Pons (tissue), 1 donor: ENCODE results near the gene UVRAG.

ENCODE experiments used
- DNase-seq: peaks from one replicate; pipeline ENCODE4 v3.0.0-alpha.2; 2016; ENCODE audit warnings: low spot score

Gene UVRAG

DNA sequence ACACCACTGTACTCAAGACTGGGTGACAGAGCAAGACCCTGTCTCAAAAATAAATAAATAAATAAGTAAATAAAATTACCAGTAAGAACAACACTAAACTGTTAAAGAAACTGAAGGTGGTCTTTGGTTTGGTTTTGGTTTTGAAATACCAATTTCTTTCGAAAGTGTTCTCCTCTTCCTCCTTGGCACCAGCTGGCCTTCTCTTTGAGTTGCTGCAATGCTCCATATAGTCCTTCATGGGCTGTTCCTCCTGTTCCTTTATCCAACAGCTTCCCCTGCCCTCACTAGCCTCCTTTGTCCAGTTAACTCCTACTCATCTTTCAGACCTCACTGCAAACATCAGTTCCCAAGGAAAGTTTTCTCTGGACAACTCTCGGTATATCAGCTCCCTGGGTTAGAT is 5.0 kb upstream of the UVRAG start:
- DNase-seq: no peak

DNA sequence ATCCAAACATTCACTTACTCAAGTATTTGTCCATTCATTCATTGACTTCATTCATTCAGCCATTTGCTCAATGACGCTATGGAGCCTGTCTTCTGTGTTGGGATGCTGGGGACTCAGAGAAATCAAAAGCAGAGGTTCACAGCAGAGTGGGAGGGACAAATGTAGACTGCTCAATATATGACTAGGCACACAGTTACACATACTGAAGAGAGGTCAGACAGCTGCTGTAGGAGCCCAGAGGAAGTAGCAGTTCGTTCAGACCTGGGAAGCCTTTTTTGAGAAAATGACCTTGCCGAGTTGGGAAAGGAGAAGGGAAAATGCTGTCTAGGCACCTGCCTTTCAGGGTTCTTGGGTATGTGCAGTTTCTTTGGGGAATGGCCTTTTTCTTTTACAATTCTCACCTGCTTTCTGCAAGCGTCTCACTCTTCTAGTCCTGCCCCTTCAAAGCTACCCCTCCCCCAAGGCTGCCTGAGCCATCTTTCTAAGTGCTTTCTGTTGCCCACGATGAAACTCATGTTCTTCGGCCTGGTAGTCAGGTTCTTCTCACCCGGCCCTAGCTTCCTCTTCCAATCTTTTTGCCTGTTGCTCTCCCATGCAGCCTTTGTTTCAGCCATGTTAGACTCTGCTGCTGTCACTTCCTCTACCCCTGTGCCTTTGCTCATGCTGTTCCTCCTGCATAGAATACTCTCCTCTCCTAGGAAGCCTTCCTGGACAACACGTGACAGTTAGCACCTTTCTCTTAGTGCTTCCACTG is 4.2 kb upstream of the UVRAG start:
- DNase-seq: no peak

DNA sequence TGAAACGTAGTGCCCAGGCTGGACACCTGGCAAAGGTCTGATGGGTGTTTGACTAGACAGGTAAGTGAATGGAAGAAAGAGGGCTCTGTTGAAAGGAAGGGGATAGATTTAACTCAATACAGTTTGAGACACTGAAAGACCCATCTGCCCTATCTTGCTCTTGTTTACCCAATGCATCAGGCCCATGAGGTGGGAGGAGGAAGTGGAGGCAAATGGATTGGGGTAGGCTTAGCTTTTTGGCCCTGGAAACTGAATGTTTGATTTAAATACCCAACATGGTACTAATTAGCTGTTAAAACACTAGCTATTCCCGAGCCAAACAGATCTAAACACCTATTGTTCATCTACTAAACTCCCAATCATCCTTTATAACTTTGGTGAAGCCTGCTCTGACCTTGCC is 3.5 kb upstream of the UVRAG start:
- DNase-seq: no peak

DNA sequence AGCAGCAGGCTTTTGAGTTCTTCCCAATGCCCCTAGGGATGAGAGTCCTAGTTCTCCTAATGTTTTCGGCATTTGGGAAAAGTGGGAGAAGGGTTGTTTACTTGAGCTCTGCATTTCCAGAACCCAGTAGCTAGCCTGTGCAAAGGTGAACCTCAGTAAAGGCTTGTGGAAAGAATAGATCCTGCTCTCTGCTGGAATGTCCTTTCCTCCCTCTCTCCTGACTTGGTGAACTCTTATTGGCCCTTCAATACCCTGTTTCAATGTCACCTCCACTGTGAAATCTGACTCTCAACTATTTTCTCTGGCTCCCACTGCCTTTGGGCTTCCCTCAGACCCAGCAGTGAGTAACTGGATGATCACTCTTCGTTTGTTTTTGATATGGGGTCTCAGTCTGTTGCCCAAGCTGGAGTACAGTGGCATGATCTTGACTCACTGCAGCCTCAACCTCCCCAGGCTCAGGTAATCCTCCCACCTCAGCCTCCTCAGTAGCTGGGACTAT is 2.4 kb upstream of the UVRAG start:
- DNase-seq: no peak

- DNase-seq: no peak
These were observed 1.9 kb upstream of the UVRAG start for GRCh38 chr11:75813124-75813523.

GRCh38 chr11:75813622-75814039 is 1.4 kb upstream of the UVRAG start:
- DNase-seq: no peak

- no peak for DNase-seq
These were observed 690 bp upstream of the UVRAG start for GRCh38 chr11:75814363-75814676.

DNA sequence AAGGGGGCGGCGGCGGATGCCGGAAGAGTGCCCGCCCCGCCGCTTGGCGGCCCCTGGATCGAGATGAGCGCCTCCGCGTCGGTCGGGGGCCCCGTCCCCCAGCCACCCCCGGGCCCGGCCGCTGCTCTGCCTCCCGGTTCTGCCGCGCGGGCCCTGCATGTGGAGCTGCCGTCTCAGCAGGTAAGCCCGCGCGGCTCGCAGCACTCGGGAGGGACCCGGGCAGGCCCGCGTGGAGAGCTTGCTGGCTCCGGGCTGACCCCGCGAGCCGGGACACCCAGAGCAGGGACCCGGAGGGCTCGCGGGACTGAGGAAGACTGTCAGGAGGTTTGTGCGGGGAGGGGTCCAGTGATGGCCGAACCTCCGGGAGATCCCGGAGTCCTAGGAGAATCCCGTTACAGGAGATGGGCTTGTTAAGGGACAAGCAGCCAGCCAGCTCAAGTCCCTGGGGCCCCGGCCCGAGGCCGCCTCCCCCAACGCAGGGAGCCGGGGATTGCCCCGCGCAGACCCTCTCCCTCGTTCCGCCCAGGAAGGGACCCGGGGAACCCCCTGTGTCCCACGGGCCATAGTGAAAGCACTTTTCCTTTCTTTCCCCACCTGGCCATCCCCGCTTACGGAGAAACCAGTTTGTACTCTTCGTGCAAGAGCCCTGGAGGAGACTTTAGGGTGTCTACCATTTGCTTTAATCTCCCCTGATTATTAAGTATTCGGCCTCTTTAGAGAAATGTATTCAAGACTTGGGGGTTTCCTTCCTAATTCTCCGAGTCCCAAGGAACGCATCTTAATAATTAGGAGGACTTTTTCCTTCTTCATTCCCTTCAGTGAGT is 547 bp downstream of the UVRAG start:
- no peak for DNase-seq

- no peak for DNase-seq
These were observed 1.7 kb downstream of the UVRAG start for GRCh38 chr11:75816561-75817239.

DNA sequence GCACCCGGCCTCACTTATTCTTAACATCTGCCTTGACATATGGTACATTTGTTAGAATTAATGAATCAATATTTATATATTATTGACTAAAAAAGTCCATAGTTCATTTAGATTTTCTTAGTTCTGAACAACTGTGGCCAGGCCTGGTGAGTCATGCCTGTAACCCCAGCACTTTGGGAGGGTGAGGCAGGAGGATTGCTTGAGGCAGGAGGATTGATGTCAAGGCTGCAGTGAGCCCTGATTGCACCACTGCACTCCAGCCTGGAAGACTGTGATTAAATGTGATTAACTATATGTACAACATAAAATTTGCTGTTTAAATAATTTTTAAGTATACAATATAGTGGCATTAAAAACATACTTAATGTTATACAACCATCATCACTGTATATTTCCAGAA is 5.6 kb downstream of the UVRAG start:
- DNase-seq: no peak

GRCh38 chr11:75821202-75821601 is 6.2 kb downstream of the UVRAG start:
- no peak for DNase-seq

GRCh38 chr11:75822541-75822940 is 7.5 kb downstream of the UVRAG start:
- no peak for DNase-seq

GRCh38 chr11:75823415-75823814 is 8.4 kb downstream of the UVRAG start:
- no peak for DNase-seq

DNA sequence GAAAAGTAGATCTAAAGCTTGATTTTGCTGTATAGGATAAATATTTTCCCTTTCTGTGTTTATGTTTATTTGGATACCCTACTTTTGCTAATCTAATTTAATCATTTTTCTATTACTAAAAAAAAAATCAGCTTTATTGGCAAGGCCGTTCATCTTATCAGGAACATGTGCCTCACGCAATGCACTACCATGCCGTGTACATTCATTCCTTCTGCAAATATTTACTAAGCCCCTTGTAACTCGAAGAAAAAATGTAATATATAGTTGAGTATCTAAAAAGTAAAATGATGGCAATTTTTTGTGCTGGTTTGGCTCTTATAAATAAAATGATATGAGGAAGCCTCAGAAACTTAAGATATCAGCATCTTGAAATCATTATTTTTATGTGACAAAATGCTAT is 8.9 kb downstream of the UVRAG start:
- no peak for DNase-seq

DNA sequence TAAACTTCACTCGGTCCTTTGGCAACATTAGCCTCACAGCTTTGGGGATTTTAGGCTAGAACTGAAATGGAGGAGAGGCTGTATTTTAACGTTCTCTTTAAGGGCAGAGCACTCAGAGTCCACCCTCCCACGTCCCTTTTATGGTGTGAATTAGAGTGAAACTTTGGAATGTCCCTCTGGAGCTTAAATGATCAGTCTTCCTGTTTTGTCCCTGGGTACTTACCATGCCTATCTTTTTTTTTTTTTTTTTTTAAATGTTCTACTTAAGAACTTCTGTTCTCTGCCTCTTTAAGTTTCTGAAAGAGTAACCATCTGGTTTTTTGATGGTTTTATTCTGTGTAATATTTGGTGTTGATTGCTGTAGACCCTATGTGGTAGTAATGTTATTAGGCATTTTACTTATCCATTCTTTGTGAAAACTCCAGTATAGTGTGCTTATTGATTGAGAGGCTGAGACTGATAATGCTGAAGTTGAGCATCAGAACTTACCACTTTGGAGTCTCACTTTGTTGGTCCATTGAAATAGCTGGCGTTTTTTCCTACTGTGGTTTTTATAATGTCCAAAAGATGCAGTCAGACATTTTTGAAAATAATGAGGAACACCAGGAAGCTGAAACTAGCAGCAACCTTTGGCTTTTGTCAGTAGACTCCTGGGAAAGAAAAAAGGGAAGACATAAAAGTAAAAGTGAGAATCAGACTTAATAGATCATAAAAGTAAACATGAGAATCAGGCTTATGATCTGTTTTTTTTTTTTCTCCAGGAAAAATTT is 11.6 kb downstream of the UVRAG start:
- DNase-seq: no peak

DNA sequence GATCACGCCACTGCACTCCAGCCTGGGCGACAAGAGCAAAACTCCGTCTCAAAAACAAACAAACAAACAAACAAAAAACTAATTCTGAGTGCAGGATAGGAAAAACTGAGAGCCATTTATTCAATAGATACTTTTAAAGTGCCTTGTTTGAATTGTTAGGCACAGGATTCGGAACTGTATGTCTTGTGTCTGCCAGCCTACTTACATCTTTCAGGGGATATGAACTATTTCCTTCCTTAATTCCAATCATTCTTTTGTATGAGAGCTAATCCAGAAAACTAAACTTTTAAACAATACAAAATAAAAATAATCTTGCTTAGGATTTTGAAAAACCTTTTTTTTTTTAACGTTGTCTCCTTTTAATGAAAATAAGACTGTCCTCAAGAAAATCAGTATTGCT is 12.6 kb downstream of the UVRAG start:
- no peak for DNase-seq

DNA sequence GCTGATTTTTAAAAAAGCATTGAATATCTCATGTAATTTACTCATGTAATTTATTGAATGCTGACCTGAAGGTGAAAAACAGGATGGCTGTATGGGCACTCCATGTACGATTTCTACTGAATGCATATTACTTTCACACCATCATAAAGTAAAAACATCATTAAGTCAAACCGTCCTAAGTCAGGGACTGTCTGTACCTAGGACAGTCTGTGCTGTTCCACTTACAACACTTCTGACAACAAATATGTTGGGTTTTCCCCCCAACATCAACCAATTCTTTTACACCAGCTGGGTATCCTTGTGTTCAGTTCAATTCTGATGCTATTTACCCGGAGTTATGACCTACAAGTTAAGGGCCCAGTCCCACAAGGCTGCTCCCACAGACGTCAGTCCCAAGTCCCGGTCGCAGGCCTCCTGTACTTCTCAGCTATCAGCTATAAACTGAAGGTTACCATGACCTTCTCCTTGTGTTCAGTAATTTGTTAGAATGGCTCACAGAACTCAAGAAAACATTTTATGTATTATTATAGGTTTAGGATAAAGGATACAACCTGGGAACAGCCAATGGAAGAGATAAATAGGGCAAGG is 17.0 kb downstream of the UVRAG start:
- no peak for DNase-seq

DNA sequence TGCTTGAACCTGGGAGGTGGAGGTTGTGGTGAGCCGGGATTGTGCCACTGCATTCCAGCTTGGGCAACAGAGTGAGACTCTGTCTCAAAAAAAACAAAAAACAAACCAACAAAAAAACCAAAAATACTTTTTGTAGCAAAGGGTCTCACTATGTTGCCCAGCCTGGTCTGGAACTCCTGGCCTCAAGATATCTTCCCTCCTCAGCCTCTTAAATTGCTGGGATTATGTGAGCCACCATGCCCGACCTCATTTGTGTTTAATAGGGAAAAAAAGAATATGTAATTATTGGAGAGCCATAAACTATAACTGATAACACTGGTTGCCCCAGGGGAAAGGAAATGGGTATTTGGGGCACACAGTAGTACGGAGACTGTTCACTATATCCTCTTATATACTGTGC is 19.7 kb downstream of the UVRAG start:
- no peak for DNase-seq

DNA sequence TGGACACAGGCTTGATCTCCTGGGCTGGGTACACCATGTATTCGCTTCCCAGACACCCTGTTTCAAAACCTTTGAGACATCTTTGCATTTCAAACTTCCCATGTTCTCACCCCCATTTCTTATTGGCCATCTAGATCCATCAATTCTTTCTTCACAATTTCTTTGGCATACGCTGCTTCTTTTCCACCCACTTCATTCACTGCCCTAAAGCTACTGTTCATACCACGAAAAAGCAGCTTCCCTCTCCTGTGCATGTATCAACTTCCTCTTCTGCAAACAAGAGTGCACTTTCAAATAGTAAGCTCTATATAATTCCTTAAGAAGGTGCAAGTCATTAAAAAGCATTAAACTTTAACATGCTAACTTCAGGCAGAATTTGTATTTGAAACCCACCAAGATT is 21.4 kb downstream of the UVRAG start:
- DNase-seq: peak; percentile 38

GRCh38 chr11:75839851-75840250 is 24.8 kb downstream of the UVRAG start:
- DNase-seq: no peak

GRCh38 chr11:75840522-75840921 is 25.5 kb downstream of the UVRAG start:
- no peak for DNase-seq

DNA sequence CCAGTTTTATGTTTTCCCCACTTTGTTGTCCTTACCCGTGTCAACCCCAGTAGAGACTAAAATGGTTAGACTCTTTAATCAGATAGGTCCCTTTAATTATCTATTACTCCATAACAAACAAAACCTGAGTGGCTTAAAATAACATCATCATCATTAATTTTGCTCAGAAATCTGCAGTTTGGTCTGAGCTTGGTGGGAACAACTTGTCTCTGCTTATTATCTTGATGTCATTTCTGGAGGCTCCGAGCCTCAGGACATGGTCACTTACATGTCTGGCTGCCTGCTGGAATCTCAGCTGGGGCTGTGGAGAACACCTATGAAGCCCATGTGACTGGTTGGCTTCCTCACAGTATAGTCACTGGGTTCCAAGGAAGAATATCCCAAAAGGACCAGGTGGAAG is 26.7 kb downstream of the UVRAG start:
- DNase-seq: no peak
